Neural cell (in vitro differentiated cells): ENCODE data around the gene ADD3. TPM values are rescaled to one million over a fixed set of nuclear protein-coding genes. Genes with fewer than 3 reads are reported as not detected.

Source experiments
- H2AFZ ChIP-seq: fragments of 200-600, 300-800 bp; sonication (generic), shearing (Covaris generic); 2 replicates; pipeline ENCODE4 v1.6.0; 2014; ENCODE audit warnings: low read depth, mild to moderate bottlenecking, antibody characterized with exemption, low read length, moderate library complexity
- H3F3A ChIP-seq: fragments of 200-600 bp; shearing (Covaris generic); 2 replicates; pipeline ENCODE4 v1.6.1; 2016; ENCODE audit warnings: mild to moderate bottlenecking, moderate library complexity, mixed read lengths, antibody characterized with exemption, low read length; ENCODE audit not compliant: insufficient read depth, poor library complexity, severe bottlenecking
- H3K27ac ChIP-seq: fragments of 200-600, 300-800 bp; sonication (generic), shearing (Covaris generic); 2 replicates; pipeline ENCODE4 v1.5.1; 2014; ENCODE audit warnings: mild to moderate bottlenecking, low read length, moderate library complexity
- H3K27me3 ChIP-seq: fragments of 300-800, 200-600 bp; sonication (generic), shearing (Covaris generic); 2 replicates; pipeline ENCODE4 v1.6.0; 2014; ENCODE audit warnings: mild to moderate bottlenecking, low read depth, low read length, moderate library complexity; ENCODE audit not compliant: insufficient read depth
- H3K36me3 ChIP-seq: fragments of 300-800, 200-600 bp; sonication (generic), shearing (Covaris generic); 2 replicates; pipeline ENCODE4 v1.5.1; 2014; ENCODE audit warnings: mild to moderate bottlenecking, antibody characterized with exemption, low read length, moderate library complexity; ENCODE audit not compliant: insufficient read depth
- H3K4me2 ChIP-seq: fragments of 300-800, 200-600 bp; sonication (generic), shearing (Covaris generic); 2 replicates; pipeline ENCODE4 v1.6.0; 2014; ENCODE audit warnings: mild to moderate bottlenecking, low read length
- H3K4me3 ChIP-seq: fragments of 300-800, 200-600 bp; sonication (generic), shearing (Covaris generic); 2 replicates; pipeline ENCODE4 v1.5.1; 2014; ENCODE audit warnings: mild to moderate bottlenecking, low read length, moderate library complexity
- H3K79me2 ChIP-seq: fragments of 200-600 bp; shearing (Covaris generic); replicated peaks from 2 replicates; pipeline ENCODE4 v1.6.0; 2014; ENCODE audit warnings: mild to moderate bottlenecking, low read length, moderate library complexity; ENCODE audit not compliant: insufficient read depth
- H3K9ac ChIP-seq: fragments of 300-800, 200-600 bp; sonication (generic), shearing (Covaris generic); 2 replicates; pipeline ENCODE4 v1.6.1; 2016; ENCODE audit warnings: mild to moderate bottlenecking, low read length, mixed read lengths
- H3K9me2 ChIP-seq: fragments of 200-600 bp; shearing (Covaris generic); 2 replicates; pipeline ENCODE4 v1.6.1; 2016; ENCODE audit warnings: mild to moderate bottlenecking, low read length, mixed read lengths; ENCODE audit not compliant: insufficient read depth
- H3K9me3 ChIP-seq: fragments of 200-600, 300-800 bp; sonication (generic), shearing (Covaris generic); 2 replicates; pipeline ENCODE4 v1.6.1; 2016; ENCODE audit warnings: mild to moderate bottlenecking, mixed run types, low read length, moderate library complexity, mixed read lengths
- H4K20me1 ChIP-seq: fragments of 200-600 bp; shearing (Covaris generic); 2 replicates; pipeline ENCODE4 v1.6.1; 2016; ENCODE audit warnings: mild to moderate bottlenecking, mixed run types; ENCODE audit not compliant: insufficient read depth
- EP300 ChIP-seq: fragments of 450-650 bp; conservative IDR thresholded peaks from 2 replicates; pipeline ENCODE4 v1.6.1; 2014; ENCODE audit warnings: antibody characterized with exemption, mild to moderate bottlenecking, moderate library complexity; ENCODE audit not compliant: poor library complexity, severe bottlenecking
- EZH2 ChIP-seq: fragments of 200-600, 300-800 bp; shearing (Covaris generic), sonication (generic); IDR thresholded peaks from 2 replicates; pipeline ENCODE4 v1.6.1; 2014; ENCODE audit warnings: antibody characterized with exemption, low read length, borderline replicate concordance, mild to moderate bottlenecking; ENCODE audit not compliant: insufficient read depth, poor library complexity, severe bottlenecking
- MXI1 ChIP-seq: fragments of 450-650 bp; conservative IDR thresholded peaks from 2 replicates; pipeline ENCODE4 v1.6.1; 2014; ENCODE audit warnings: antibody characterized with exemption, mild to moderate bottlenecking; ENCODE audit not compliant: poor library complexity, severe bottlenecking
- POLR2AphosphoS5 ChIP-seq: IDR thresholded peaks from 2 replicates; pipeline ENCODE4 v1.6.1; 2012
- RAD21 ChIP-seq: fragments of 450-650 bp; conservative IDR thresholded peaks from 2 replicates; pipeline ENCODE4 v1.6.1; 2014; ENCODE audit warnings: antibody characterized with exemption, mild to moderate bottlenecking, moderate library complexity
- SMC3 ChIP-seq: fragments of 450-650 bp; conservative IDR thresholded peaks from 2 replicates; pipeline ENCODE4 v1.6.1; 2014; ENCODE audit warnings: antibody characterized with exemption, mild to moderate bottlenecking, moderate library complexity; ENCODE audit not compliant: poor library complexity
- TAF1 ChIP-seq: IDR thresholded peaks from 2 replicates; pipeline ENCODE4 v1.6.1; 2012; ENCODE audit warnings: low read depth
- polyA plus RNA-seq: library from polyadenylated mRNA; depleted of rRNA; stranded (reverse); fragments of >200 nt; gene quantifications from 2 replicates; pipeline ENCODE4 v1.2.3, GENCODE V29; 2014
- TF ChIP-seq, protein P1 (sequence below): IDR thresholded peaks from 2 replicates; pipeline ENCODE4 v1.6.1; 2012; ENCODE audit warnings: borderline replicate concordance
- TF ChIP-seq, protein P2 (sequence below): fragments of 450-650 bp; IDR thresholded peaks from 2 replicates; pipeline ENCODE4 v1.5.1; 2014; ENCODE audit warnings: antibody characterized with exemption, mild to moderate bottlenecking, moderate library complexity; ENCODE audit not compliant: poor library complexity, severe bottlenecking

The ADD3 gene
- polyA plus RNA-seq, 1 donor from 2014 or later, result 40.6 TPM

GRCh38 chr10:110020265-110020664, 12.5 kb downstream of the ADD3 start:
- no peaks in the 10 kb centered on the region for H4K20me1 ChIP-seq
- TF ChIP-seq, protein P1, sequence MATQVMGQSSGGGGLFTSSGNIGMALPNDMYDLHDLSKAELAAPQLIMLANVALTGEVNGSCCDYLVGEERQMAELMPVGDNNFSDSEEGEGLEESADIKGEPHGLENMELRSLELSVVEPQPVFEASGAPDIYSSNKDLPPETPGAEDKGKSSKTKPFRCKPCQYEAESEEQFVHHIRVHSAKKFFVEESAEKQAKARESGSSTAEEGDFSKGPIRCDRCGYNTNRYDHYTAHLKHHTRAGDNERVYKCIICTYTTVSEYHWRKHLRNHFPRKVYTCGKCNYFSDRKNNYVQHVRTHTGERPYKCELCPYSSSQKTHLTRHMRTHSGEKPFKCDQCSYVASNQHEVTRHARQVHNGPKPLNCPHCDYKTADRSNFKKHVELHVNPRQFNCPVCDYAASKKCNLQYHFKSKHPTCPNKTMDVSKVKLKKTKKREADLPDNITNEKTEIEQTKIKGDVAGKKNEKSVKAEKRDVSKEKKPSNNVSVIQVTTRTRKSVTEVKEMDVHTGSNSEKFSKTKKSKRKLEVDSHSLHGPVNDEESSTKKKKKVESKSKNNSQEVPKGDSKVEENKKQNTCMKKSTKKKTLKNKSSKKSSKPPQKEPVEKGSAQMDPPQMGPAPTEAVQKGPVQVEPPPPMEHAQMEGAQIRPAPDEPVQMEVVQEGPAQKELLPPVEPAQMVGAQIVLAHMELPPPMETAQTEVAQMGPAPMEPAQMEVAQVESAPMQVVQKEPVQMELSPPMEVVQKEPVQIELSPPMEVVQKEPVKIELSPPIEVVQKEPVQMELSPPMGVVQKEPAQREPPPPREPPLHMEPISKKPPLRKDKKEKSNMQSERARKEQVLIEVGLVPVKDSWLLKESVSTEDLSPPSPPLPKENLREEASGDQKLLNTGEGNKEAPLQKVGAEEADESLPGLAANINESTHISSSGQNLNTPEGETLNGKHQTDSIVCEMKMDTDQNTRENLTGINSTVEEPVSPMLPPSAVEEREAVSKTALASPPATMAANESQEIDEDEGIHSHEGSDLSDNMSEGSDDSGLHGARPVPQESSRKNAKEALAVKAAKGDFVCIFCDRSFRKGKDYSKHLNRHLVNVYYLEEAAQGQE, result no peak
- TF ChIP-seq MXI1 (no peak), POLR2AphosphoS5 (no peak), SMC3 (no peak), TAF1 (no peak), RAD21 (no peak), EZH2 (no peak), EP300 (no peak)
- TF ChIP-seq, protein P2, sequence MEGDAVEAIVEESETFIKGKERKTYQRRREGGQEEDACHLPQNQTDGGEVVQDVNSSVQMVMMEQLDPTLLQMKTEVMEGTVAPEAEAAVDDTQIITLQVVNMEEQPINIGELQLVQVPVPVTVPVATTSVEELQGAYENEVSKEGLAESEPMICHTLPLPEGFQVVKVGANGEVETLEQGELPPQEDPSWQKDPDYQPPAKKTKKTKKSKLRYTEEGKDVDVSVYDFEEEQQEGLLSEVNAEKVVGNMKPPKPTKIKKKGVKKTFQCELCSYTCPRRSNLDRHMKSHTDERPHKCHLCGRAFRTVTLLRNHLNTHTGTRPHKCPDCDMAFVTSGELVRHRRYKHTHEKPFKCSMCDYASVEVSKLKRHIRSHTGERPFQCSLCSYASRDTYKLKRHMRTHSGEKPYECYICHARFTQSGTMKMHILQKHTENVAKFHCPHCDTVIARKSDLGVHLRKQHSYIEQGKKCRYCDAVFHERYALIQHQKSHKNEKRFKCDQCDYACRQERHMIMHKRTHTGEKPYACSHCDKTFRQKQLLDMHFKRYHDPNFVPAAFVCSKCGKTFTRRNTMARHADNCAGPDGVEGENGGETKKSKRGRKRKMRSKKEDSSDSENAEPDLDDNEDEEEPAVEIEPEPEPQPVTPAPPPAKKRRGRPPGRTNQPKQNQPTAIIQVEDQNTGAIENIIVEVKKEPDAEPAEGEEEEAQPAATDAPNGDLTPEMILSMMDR, result no peak
- no peaks in the 10 kb centered on the region for H3K9me3 ChIP-seq
- no peaks in the 10 kb centered on the region for H3K9me2 ChIP-seq
- H3K9ac ChIP-seq, result no peak overlapping the region
- no peaks in the 10 kb centered on the region for H3K27me3 ChIP-seq
- H3K4me2 ChIP-seq, result no peak overlapping the region
- no peak overlapping the region for H2AFZ ChIP-seq
- no peaks in the 10 kb centered on the region for H3F3A ChIP-seq
- no peak overlapping the region for H3K4me3 ChIP-seq
- H3K79me2 ChIP-seq, result peaks cover 33% of the 10 kb centered on the region
- H3K27ac ChIP-seq, result no peak overlapping the region
- no peaks in the 10 kb centered on the region for H3K36me3 ChIP-seq

DNA sequence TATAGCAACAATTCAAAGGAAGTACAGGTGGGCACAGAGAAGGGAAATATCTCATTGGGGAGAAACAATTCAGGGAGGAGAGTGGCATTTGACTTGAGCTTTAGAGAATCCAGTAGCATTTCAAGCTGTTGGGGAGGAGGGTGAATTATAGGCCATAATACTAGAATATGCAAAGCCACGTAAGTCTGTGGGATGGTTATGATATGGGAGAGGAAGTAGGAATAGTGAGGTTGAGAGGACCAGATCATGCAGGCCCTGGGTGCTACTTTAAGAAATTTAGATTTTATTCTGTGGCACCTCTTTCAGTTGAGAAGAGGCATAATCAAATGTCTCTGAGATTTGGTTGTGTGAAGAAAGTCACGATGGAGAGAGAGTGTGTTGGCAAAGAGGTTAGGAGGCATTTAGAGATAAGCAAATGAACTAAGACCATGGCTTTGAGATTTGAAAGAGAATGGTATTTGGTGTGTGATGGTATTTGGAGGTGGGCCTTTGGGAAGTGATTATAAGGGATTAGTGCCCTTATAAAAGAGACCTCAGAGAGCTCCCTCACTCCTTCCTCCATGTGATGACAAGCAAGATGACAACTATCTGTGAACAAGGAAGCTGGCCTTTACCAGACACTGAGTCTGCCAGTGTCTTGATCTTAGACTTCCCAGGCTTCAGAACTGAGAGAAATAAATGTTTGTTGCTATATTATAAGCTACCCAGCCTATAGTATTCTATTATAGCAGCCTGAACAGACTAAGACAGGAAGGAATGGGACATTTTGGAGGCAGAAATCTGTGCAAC, 15.1 kb downstream of the ADD3 start:
- H3K27me3 ChIP-seq, result no peaks in the 10 kb centered on the region
- no peak overlapping the region for H3K4me2 ChIP-seq
- H3F3A ChIP-seq, result no peaks in the 10 kb centered on the region
- H3K79me2 ChIP-seq, result peaks cover 23% of the 10 kb centered on the region
- H3K36me3 ChIP-seq, result no peaks in the 10 kb centered on the region
- TF ChIP-seq, protein P2, result no peak
- TF ChIP-seq, protein P1, result no peak
- TF ChIP-seq EP300, result no peak
- TF ChIP-seq SMC3, result no peak
- no peak for TF ChIP-seq MXI1
- no peak for TF ChIP-seq TAF1
- no peak for TF ChIP-seq EZH2
- TF ChIP-seq POLR2AphosphoS5, result no peak
- no peak overlapping the region for H3K27ac ChIP-seq
- no peak overlapping the region for H3K9ac ChIP-seq
- no peak overlapping the region for H2AFZ ChIP-seq
- no peaks in the 10 kb centered on the region for H3K9me2 ChIP-seq
- no peak overlapping the region for H3K4me3 ChIP-seq
- H4K20me1 ChIP-seq, result no peaks in the 10 kb centered on the region
- H3K9me3 ChIP-seq, result no peaks in the 10 kb centered on the region
